Amniotic stem cell (primary cell): ENCODE data around the gene SMC6.

Experiments
- DNase-seq: peaks from one replicate; lab custom pipeline; 2025; lab: John Stamatoyannopoulos, UW

The SMC6 gene

GRCh38 chr2:17717666-17718065, 35.9 kb downstream of the SMC6 start:
- no peak for DNase-seq

DNA sequence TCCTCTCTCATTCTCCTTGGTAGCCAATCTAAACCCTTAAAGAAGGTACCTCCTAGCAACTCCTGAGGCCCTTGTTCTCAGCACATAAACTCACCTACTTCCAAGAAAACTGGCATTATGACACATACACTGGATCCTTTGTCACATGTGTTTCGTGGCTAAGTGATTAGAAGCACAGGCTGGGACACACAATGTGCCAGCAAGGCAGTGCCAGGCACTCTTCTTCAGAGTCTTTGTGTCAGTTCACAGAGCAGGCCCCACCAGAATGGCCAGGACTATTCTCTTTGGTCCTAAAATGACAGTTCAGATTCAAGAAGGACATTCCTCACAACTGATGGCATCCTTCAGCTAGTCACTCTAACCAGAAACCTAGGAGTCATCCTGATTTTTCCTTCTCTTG, 40.3 kb downstream of the SMC6 start:
- DNase-seq, result no peak

DNA sequence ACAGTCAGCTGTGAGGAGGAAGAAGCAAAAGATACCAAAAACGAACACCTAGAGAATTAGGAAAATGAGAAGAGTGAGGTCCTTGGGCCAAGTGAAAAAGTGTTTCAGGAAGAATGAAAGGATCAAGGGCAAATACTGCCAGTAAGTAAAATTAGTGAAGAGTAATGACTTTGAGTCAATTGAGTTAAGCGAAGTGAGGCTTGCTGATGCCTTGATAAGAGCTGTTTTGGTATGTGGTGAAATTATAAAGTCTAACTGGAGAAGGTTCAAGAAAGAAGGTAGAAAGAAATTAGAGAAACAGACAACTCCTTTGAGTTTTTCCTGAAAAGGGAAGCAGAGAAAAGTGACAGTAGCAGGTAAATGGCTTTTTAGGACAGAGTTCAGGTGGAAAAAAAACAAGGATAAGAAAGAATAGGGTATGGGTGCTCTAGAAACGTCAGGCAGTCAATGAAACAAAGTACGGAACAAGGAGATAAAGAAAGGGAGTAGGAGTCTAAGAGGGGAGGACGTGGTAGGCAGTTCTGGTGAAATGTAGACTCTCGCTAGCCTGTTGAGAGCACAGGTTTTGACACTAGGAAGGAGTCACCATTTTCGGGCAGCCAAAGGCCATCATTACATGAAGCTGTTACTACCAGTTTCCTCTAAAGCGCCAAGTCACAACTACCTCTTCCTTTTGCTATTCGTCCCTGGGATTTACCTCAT, 42.9 kb downstream of the SMC6 start:
- DNase-seq, result no peak

- no peak for DNase-seq
Measured at GRCh38 chr2:17709897-17710296, 43.7 kb downstream of the SMC6 start.

- DNase-seq, result no peak
Measured at GRCh38 chr2:17708501-17708900, 45.1 kb downstream of the SMC6 start.

- DNase-seq, result no peak
Measured at GRCh38 chr2:17706845-17707244, 46.8 kb downstream of the SMC6 start.

DNA sequence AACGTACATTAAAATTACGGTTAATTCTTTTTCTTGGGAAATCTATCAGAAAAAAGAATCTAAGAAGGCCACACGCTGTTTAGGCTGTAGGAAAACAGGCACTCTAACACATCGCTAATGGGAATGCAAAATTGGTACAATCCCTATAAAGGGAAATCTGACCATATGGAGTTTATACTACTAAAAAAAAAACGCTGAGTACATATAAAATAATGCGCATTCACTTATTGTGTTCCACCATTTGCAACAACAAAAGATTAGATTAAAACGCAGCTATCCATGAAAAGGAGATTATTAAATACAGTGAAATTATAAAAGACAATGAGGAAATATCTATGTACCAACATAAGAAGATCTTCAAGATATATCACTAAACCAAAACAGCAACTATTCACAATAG, 62.8 kb downstream of the SMC6 start:
- no peak for DNase-seq

DNA sequence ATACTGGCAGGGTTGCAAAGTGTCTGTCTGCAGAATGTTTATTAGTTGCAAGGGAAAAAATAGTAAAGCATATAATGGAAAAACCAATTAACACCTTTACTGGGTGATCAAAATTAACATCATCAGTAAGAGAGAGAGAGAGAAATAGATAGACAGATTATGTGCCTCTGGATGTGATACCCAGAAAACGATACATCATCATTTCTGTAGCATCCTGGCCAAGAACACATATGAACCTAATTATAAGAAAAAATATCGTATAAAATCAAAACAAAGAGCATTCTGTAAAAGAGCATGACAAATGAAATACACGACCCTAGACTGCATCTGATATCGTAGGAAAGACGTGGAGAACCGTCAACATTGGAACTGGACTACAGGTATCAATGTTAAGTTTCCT, 64.6 kb downstream of the SMC6 start:
- no peak for DNase-seq

- DNase-seq, result no peak
Measured at GRCh38 chr2:17688600-17688999, 65.0 kb downstream of the SMC6 start.

DNA sequence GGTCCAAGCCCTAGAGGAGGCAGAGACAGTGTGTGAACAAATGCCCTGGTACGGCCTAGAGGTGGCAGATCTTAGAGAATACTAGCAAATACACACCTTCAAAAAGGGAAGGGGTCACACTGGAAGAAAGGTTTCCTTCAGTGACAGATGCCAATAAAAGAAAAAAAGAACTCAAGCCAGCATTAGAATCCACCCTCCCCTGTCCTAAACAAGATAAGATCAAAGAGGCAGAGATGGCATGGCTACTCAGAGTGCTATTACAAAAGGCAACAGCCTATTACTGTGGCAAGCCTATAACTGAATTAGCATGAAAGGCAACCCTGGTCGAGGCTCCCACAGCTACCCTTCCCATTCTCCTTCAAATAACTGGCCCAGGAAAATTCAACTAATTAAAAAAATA, 69.6 kb downstream of the SMC6 start:
- DNase-seq, result no peak

DNA sequence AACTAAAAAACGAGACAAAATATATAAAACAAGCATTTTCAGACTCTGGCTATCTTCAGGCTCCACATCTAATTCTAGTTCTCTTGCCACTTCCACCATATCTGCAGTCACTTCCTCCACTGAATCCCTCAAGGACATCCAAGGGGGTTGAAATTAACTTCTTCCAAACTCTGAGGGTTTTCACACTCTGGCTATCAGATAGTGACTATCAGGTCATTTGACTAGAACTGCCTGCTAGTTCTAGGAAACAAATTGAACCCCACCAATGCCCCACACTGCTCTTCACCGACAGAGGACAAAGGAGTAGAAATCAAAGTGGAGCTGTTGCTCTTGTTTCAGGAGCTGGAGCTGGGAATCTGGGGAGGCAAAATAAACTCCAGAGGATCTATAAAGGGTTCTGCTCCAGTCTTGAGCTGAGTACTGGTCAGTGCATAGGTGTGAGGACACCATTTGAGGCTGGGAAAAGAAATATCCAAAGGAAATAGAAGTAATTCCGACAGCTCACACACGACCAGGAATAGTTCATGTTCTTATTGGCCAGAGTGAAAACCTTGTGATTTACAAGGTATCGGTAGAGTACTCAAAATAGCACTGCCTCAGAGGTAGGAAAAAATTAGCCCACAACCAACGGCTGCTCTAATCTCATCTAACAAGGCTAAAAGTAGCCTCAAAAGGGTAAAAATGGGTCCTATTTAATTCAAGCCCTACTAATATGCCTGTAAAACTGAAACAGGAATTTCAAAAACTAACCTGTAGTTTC, 71.3 kb downstream of the SMC6 start:
- DNase-seq, result no peak

DNA sequence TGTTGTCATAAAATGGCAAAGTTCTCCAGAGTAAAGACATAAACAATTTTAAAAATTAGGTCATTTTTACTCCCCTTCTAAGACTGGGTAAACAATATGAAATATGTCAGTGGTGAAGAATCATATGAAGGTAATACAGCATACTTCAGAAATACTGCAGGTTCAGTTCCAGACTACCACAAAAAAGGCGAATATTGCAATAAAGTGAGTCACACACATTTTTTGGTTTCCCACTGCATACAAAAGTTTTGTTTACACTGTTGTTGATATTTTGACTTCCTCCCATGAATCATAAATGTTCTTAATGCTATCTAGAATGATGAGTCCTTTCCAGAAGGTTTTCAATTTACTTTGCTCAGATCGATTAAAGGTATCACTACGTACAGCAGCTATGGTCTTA, 73.5 kb downstream of the SMC6 start:
- no peak for DNase-seq

- no peak for DNase-seq
Measured at GRCh38 chr2:17674817-17675216, 78.8 kb downstream of the SMC6 start.

DNA sequence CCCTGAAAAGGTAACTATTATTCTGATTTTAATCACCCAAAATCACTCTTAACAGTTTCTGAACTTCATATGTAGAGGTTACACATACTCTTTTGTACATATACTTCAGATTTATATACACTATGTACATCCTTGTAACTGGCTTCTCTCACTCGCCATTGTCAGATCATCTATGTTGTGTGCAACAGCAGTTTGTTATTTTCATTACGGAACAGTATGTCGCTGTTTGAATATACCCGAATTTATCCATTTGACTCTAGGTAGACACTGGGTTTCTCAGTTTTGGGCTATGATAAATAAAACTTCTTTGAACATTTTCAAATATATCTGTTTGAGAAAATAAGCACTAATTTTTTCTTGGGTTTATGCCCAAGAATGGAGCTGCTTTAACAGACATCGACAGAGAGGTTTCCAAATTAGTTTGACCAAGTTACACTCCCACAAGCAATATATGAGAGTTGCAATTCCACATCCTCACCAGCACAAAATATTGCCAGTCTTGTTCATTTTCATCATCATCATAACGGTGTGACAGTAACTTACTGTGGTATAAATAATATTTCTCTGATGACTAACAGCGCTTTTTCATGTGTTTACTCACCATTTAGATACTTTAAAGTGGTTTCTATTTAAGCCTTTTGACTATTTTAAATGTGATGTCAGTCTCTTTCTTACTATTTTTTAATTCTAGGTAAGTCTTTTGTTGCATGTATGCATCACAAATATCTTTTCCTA, 80.9 kb downstream of the SMC6 start:
- peak; percentile 24 for DNase-seq

GRCh38 chr2:17667898-17668297, 85.7 kb downstream of the SMC6 start:
- DNase-seq, result no peak

DNA sequence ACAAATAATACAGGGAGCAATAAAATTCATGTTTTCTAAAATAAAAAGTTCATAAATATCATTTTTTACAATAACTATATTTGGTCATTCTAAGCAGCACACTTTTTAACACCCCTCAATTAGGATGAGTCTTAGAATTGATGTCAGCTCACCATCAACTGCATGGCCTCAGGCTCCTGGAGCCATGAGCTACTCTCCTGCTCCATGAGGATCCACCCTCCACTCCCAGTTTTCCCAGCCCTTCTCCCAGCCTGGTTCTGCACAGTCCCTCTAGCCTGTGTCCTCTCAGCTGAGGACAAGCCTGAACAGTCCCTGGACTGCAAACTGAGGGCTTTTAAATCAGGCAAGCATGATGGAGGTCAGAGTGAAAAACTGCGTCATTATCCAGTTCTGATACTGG, 89.1 kb downstream of the SMC6 start:
- no peak for DNase-seq

GRCh38 chr2:17662723-17663122, 90.9 kb downstream of the SMC6 start:
- DNase-seq, result no peak

- no peak for DNase-seq
Measured at GRCh38 chr2:17661460-17661859, 92.2 kb downstream of the SMC6 start.

- no peak for DNase-seq
Measured at GRCh38 chr2:17660219-17660618, 93.4 kb downstream of the SMC6 start.

GRCh38 chr2:17658251-17658843, 95.3 kb downstream of the SMC6 start:
- DNase-seq, result no peak

DNA sequence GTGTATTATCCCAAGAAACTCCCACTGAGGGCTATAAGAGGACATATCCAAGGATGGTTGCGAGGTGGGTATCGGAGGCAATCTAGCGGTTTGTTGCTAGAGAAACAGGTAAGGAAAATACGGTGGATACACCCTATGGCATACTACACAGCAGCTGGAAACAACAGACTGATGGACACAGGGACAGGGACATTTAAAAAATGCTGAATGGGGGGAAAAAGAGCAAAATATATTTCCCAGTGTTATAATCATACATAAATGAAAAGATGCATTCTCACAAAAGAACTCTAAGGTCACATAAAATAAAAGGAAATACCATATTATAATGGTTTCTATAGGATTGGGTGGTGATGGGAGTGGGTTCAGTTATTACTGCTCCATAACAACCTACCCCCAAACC, 95.9 kb downstream of the SMC6 start:
- DNase-seq, result no peak

GRCh38 chr2:17652681-17653394, 100.8 kb downstream of the SMC6 start:
- DNase-seq, result no peak
